ENCODE data around the gene SPINK2.

Gene SPINK2, protein sequence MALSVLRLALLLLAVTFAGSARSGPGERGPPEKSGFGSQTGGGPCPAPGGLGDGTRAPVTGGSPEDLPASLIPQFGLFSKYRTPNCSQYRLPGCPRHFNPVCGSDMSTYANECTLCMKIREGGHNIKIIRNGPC

DNA sequence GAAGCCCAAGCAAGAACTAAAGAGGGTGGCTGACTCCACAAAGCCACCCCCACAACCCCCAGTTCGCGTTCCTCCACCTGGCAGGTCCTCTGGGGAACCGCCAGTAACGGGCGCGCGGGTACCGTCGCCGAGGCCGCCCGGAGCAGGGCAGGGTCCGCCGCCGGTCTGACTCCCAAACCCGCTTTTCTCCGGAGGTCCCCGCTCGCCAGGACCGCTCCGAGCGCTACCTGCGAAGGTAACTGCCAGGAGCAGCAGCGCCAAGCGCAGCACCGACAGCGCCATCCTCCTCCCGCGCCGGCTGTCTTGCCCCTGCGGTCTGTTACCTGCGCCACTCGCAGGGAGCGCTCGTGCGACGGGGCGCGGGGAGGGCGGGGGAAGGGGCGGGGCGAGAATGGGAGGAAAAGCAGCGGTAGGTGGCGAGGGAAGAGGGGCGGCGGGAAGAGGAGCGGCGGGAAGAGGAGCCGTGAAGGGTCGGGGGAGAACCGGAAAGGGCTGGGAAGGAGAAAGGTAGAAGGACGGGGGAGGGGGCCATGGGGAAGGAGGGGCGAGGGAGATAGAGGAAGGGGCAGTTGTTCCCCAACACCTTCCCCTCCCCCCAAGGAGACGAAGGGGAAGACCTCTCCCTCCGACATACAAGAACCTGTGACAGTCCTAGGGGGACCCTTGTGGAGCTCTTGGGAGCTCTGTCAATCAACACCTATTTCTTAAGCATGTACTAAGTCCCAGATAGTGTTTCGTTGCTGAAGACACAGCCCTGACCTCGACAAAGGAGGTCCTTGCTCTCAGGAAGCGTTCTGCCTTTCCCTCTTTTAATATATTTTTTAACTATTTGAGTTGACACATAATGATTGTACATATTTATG, at the start of gene SPINK2:
SPINK2 (minus strand) TSS at position 321 of the 863 bp plus-strand sequence; CDS start at position 282, 39 bp downstream.
- DNase-seq: peak; percentile 33 to 52

- no peak for DNase-seq
Measured at GRCh38 chr4:56870946-56871345, 49.4 kb upstream of the SPINK2 start.

DNA sequence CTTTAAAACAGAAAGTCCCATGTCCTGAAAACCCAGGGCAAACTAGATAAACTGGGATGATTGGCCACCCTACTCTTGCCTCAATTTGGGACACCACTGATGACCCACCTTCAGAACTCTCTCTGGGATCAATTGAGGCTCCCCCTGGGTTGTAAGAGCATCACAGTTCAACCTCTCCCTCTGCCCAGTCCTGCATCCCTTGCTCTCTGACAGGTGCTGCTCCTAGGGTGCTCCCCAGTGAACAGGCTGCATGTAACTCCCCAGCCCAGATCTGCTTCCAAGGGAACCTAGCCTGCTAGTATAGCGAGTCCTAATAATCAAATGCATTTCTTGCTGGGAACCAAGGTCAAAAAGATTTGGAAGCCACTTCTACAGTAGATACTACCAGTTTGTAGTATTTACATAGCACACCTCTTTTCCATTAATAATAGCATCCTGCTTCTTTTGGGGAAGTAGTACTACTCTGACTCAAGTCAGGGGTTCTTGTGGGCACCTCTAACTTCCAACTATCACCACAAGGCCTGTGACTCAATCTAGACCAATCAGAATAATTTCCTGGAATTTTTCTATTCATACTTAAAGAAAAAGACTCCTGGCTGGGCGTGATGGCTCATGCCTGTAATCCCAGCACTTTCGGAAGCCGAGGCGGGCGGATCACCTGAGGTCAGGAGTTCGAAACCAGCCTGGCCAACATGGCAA, 42.1 kb upstream of the SPINK2 start:
- DNase-seq: no peak

DNA sequence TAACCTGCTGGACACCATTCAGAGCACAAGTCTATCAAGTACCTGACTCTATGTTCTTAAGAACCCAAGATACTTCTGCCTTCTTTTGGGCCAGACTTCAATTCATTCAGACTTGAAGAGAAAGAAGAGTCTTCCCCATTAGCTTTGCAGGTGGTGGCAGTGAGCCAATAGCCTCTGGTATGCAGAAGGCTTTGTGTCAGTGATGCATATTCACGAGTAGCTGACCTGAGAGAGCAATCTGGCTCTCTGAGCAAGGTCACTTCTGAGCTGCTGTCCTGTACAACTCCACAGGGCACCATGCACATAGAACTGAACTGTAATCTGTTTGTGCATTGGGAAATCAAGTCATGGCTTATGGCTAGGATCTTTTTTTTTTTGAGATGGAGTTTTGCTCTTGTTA, 39.9 kb upstream of the SPINK2 start:
- DNase-seq: no peak

- no peak for DNase-seq
Measured at GRCh38 chr4:56860781-56861180, 39.3 kb upstream of the SPINK2 start.

DNA sequence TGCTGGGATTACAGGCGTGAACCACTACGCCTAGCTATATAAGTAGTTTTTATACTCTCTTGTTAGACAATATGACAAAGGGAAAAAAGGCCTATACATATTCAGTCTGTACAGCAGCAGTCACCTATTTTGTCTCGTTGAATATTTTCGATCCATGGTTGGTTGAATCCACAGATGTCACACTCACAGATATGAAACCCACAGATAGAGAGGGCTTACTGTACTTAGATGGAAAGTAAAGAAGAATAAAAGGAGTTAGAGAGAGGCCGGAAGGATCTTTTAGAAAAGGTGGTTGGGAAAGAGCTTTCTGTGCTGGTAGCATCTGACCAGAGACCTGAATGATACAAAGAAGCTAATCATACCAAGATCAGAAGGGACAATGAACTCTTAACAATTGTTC, 38.3 kb upstream of the SPINK2 start:
- no peak for DNase-seq

GRCh38 chr4:56857601-56858309, 36.3 kb upstream of the SPINK2 start:
- DNase-seq: no peak

DNA sequence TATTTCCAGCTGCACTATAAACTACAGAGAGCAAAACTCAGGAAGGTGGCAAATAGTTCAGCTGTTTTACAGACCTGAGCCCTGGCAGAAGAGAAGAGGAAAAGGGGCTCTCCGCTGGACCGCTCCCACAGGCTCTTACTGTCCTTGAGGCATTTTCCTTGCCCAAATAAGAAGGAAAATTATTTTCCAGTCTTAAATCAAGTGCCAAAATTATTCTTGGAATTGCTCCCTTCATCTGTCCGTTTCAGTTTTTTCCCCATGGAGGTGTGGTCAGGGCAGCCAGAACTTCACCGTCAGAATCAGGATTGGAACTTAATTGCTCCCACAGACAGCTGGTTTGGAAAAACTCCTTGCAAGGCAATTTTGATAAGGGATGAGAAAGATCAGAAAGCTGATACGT, 35.2 kb upstream of the SPINK2 start:
- DNase-seq: no peak

- DNase-seq: no peak
Measured at GRCh38 chr4:56850910-56851309, 29.4 kb upstream of the SPINK2 start.

GRCh38 chr4:56844802-56845580, 23.5 kb upstream of the SPINK2 start:
- no peak for DNase-seq

DNA sequence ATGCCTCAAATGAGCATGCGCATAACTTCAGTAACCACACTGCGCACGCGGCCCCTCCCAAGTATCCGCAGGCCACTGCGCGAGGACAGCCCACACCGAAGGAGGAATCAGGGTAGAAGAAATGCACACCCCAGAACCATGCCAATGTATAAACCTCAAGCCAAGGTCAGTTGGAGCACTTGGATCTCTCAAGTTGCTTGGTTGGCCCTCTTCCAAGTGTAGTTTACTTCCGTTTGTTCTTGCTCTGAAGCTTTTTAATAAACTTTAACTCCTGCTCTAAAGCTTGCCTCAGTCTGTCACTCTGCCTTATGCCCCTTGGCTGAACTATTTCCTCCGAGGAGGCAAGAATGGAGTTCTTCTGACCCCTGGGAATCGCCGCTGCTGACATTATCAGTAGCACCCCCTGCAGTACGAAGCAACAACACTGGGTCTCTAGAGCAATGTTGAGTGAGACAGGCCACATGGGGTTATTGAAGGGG, 22.0 kb upstream of the SPINK2 start:
- no peak for DNase-seq

GRCh38 chr4:56840559-56840958, 19.1 kb upstream of the SPINK2 start:
- no peak for DNase-seq

GRCh38 chr4:56828784-56829535, 7.5 kb upstream of the SPINK2 start:
- no peak for DNase-seq

DNA sequence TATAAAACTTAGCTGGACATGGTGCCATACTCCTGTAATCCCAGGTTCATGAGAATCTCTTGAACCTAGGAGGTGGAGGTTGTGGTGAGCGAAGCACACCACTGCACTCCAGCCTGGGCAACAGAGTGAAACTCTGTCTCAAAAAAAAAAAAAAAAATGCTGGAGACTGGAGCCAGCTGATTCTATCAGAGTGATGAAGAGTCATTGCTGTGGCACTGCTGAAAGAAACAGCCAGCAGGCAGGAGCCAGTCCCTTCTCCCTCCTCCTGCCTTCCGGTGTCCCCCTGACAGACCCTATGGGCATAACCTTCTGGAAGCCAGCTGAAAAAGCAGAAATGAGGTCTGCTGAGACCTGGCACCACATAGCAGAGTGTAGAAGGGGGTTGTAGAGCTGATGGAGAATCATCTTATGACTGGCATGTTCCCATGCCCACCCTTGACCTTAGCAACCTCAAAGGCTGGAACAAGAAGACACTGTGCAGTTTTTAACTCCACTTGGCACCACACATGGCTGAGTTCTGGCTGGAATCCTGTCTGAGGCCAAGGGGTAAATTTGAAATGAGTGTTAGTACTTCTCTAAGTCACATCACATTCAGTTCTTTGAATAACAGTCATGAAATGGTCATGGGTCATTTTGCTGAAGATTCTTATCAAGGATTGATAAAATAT, 2.6 kb upstream of the SPINK2 start:
- no peak for DNase-seq

- no peak for DNase-seq
Measured at GRCh38 chr4:56818797-56819196, 2.7 kb downstream of the SPINK2 start.

GRCh38 chr4:56817840-56818491, 3.5 kb downstream of the SPINK2 start:
- DNase-seq: no peak

- no peak for DNase-seq
Measured at GRCh38 chr4:56806666-56807065, 14.8 kb downstream of the SPINK2 start.

- no peak for DNase-seq
Measured at GRCh38 chr4:56804551-56804950, 16.9 kb downstream of the SPINK2 start.

DNA sequence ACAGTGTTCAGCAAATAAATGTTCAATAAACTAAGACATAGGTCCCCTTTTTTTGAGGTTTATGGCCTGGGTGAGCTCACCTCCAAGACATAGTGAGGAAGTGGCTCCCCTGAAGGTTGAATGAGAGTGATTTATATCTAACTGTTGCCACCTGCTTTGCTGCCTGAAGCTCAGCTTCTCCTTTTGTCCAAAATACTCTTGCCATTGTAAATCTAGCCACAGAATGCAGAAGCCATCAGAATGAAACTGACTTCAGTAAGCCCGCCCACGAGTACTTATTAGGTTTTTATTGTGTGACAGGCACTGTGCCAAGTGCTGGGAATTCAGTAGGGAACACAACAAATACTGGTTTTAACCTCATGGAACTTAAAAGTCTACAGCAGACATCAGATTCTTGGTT, 18.0 kb downstream of the SPINK2 start:
- DNase-seq: no peak

All from NCI-H187 (cell line).